GM21447 (cell line): ENCODE results near the gene QRFP.

Experiments
- ATAC-seq: cut with Tn5 transposase; IDR thresholded peaks from one replicate; pipeline ENCODE4 v1.9.1; 2021; ENCODE audit not compliant: unreplicated experiment

The QRFP gene

DNA sequence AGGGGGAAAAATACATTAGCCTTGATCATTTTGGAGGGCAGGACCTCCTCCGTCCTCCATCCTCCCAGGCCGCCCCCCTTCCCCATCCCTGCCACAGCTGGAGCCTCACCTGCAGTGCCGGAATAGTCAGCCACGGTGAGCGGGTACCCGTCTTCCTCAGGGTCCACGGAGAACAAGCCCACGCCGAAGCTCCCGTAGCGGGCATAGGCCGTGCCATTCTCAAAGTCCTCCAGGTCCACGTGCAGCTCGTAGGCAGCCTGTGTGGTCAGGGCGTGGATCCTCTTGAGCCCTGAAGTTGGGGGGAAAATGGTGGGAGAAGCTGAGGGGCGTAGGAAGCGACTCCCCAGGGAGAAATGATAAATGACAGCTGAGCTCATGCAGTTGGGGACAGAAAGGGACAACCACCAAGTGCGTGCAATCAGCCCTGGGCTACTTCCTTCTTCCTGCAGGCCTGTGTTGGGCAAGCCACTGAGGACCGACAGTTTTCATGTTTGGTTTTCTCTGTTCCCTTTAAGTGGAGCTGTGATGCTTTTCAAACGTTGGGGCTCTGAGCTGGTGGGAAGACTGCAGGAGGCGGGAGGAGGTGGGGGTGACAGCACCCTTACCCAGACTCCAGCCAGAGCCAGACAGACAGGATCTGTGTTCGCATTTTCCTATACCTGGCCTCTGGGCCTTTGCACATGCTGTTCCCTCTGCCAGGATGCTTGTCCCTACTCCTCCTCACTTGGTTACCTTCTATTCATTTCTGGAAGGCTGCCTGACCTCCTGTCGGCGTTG is 8.7 kb upstream of the QRFP start:
- ATAC-seq, result no peak

DNA sequence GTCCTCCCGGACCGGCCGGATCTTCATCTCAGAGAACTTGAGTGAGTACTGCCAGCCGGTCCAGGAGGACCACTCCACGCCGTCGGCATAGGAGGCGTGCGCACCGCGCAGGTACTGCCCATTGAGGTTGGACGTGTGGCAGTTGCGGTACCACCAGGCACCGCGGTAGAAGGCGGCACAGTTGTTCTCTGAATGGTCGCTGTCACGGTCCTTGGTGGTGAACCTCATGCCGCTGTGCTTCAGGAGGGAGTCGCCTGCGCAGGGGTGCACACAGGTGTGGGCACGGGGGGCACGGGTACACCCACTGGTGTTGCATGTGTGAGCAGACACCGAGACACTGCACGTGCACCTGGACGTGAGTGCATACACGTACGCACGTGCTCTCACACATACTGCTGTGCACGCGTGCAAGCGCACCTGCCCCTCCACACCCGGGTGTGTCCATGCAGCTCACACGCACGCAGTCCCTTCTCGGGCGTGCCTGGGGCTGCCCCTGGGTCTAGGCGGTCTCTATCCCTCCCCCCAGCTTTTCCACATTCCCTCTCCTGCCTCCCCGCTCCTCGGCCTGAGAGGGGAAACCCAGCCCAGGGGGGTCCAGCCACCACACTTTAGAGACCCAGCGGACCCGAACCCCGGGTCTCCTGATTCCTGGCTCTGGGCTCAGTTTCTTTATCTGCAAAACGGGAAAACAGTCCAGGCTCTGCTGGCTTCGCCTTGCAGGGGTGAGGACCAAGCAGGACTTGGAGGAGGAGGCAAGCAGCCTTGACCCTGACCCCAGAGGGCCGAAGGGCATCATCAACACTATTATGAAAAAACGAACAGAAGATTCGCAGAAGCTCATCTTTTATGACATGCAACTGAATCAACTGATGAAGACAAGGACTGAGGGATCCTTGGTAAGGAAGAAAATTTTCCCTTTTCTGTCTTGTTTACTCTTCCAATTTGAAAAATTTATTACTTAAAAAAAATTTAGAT is 7.7 kb upstream of the QRFP start:
- no peak for ATAC-seq

DNA sequence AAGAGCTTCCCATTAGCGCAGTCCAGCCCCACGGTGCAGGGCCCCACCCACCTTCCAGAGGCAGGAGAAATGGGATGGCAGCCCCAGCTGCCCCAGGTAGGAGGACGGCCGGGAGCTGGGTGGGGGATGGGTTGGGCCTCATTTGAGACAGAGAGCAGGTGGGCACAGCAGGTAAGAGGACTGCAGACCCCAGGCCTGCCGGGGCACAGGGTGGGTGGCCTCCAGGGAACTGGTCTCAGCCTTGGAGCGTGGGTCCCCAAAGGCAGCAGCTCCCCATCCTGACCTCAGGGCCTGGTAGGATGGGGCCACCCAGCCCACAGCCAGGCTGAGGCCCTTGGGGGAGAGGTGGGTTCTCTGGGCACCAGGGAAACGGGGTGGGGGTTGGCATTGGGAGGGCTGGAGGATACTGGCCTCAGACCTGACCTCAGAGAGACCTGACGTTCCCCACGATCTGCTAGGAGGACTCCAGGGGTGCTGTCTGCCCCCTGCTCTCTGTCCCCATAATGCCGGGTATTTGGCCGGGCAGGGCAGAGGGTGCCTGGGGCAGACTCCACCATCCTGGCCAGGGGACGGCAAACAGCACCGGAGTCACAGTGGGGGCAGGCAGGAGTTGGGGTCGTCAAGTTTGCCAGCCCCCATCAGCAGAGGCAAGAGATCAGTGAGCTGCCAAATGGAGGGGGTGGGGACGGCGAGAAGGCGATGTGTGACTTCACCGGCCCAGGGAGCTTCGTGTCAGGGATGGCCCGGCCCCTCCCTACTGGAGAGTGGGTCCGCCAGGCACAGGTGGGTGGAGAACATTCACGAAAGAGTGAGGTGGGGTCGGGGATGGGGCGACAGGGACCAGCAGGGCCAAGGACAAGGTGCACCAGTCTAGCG is 6.8 kb upstream of the QRFP start:
- ATAC-seq, result no peak

DNA sequence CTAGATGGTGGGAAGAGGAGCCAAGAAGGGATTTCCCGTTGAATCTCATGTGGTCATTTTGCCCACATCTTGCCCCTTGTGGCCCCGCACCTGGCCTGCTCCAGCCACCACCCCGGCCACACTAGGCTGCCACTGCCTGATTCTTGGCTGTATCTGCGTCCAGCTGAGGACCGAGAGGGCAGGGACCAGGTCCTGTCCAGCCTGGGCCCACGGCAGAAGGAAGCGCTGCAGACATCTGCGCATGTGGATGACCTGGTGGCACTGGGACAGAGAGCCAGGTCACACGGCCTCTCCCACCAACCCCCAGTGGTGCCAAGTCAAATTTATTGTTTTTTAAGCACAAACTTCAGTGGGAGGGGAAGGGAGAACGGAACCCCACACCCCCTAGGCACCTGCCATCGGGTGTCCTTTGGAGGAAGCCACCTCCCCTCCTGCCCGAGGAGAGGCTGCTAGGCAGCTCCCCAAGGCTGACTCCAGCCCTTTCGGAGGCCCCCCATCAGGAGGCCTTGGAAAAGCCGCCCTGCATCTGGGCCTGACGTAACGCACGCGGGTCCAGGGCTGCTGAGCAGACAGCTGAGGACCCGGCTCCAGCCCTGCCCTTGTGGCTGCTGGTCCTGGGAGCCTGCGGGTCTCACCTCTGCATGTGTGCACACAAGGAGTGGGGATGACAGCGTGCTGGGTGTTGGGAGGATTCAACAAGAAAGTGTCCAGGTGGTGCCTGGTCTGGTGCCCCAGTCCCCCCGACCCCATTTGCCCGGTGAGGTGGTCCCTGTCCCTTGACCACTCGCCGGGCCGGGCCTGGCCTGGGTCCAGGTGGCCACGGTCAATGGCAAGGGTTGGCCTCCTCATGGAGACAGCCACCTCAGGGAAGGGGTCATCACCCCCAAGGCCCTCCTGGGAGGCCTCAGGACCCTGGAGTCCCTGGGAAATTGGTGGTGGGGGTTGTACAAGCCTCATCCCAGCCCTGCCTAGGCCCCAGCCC is 5.9 kb upstream of the QRFP start:
- ATAC-seq, result no peak

DNA sequence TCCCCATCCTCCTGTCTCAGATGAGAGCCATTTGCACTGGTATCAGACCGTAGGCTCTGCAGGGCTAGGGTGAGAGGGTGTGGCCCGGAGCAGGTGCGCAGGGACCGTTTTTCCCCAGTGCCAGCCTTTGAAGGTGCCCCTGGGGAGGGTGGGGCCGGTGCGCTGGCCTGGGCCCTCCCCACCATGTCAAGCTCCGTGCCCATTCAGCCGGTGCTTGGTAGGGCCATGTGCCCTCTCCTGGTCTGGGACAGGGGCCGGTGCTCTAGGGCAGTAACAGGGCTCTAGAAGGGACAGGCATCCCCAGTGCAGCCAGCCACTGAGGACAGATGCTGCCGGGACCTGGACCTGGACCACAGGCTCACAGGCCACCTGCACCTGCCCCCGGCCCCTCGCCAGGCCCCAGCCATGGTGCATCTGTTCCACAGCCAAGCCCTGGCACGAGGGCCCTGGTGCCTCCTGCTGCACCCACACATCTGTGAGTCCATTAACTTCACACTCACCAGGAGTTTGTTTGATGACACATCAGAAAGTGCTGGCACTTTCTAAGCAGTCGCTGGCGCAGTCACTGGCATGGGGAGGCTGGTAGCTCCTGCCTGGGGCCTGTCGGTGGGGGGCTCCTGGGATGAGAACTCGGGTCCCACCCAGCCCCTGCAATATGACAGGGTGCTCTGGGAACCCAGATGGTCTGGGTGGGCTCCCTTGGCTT is 5.0 kb upstream of the QRFP start:
- no peak for ATAC-seq

DNA sequence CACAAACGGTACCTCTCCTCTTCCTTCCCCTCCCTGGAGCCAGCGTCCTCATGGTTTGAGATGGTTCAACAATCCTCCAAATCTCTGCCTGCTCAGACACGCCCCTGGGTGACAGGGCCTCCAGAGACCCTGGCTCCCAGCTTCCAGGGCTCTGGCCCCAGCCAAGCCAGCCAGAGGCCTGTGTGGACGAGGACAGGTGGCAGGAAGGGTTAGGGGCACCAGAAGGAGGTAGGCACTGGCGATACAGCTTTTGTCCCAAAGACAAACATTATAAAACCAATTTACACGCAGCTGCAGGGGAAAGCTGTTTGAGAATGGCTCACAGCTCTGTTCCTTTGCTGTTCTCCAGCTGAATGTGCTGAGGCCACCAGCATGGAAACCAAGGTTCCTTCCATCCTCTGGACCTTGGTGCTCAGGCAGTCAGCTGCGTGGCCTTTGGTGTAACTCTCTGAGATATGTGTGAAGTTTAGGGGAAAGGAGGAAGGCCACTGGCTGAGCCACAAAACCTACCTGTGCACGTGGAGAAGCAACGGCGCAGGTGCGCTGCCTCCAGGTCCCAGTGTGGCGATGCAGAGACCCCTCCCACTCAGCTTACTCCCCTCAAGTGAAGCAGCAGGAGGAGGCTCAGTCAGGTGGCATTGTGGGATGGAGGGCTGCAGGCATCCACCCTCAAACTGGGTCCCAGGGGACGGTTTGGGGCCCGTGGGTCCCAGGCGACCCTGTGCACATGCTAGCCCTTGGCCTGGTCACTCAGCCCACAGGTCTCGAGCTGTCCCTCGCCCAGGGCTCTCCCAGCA is 4.3 kb upstream of the QRFP start:
- ATAC-seq, result no peak

DNA sequence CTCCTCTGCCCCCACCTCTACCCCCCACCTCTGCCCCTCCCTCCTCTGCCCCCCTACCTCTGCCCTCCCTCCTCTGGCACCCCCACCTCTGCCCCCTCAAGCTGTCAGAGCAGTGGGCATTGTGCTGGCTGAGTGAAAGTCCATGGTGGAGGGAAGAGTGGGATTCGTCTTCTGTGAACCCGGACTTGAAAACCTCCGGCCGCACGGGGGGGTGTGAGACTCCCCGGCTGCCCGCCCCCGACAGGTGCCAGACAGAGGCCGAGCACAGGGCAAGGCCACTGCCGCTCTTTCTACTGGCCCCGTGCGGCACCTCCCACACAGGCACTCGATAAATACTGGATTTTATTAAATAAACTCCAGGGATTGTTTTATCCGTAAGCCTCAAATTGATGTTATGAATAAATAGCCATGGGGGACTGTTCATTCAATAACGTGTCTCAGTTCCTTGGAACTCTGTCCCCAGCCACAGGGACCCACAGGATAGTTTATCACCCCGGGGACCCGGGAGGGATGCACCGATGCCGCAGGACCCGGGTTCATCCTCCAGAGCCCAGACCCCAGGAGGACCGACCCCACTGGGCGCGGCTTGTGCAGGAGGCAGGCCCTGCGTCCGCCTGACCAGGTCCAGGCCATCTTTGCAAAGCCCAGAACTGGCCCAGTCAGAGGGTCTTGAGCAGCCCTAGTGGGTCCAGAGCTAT is 2.6 kb upstream of the QRFP start:
- ATAC-seq, result no peak

DNA sequence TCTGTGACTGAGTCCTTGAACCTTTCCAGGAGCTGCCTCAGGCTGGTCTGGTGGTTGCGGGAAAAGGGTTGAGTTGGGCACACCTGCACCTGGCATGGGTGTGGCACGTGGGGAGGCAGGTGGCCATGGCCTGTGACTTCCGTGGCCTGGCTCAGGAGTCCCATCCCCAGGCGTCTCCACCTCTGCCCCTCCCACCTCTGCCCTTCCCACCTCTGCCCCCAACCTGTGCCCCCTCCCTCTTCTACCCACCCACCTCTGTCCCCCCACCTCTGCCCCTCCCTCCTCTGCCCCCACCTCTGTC is 1.9 kb upstream of the QRFP start:
- ATAC-seq, result no peak

DNA sequence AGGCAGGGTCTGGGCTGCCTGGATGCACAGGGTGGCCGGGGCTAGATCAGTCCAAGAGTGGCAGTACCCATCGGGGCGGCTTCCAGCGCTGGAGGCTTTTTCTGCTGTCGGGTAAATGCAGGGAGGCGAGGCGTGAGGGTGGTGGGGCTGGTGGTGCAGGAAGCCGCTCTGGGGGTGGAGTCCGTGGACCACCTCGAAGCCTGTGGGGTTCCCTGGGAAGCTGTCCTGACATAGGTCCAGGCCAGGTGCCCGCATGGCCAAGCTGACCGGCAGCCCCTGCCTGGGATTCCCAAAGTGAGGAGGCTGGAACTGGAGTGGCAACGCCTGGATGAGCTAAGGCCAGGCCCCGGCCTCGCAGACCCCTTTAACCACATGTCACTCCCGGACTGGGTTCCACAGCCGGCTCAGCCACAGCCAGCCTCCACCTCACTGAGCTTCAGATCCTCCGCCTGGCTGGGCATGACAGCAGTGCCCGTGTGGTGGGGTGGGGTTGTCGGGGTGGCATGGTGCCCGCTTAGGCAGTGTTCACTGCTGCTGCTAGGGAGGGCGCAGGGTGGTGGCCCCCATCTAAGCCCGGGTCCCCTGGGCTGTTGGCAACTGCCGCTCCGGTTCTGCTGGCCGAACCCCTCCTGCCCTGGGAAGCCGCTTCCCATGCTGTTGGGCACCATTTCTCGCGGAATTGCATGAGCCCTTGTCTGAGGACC is 1.4 kb upstream of the QRFP start:
- no peak for ATAC-seq

- no peak for ATAC-seq
These were observed 616 bp upstream of the QRFP start for GRCh38 chr9:130897105-130897751.

DNA sequence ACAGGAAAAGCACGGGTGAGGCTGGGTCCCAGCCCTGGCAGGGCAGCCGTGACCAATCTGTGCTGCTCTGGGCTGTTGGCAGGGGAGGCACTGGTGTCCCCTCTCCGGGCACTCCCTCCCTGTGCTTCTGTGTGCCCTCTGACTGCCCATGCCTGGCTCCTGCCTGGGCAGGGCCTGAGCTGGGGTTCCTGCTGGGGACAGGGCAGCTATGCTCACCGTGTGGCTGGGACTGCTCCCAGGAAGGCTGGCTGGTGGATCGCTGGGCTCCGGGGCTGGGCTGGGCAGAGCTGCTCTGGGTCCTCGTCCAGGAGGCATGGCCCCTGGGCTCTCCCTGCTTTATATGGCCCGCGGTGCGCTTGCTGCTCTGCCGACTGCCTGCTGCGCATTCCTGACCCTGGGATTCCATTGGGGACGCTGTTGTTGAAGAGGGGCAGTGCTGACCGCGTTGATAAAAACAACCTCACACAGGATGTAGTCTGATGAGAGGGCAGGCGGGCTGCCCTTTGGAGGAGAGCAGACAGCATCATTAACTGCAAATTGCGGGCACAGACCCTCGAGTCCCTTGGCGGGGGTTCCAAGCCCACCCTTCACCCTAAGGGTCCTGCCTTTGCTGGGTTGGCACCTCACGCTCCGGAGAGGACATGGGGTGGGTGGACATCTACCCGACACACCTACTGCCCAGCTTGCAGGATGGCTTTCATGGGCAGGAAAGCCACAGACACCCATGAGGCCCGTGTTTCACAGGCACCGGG is 955 bp downstream of the QRFP start:
- ATAC-seq, result no peak

GRCh38 chr9:130895038-130895437 is 1.6 kb downstream of the QRFP start:
- no peak for ATAC-seq

DNA sequence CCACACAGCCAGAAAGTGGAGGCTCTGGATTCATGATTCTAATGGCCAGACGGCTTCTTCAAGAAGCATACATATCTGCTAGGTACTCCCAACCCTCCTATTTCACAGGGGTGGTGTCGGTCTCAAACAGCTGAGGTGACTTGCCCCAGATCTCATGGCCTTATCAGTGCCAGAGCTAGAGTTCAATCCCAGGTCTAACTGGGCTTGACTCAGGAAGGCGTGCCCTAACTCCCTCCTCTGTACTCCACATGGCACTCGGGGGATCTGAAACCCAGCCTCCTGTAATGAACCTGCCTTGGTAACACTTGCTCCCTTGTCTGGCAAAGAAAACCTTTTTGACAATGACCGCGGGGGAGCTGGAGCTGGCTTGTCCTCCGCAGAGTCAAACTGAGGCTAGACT is 2.1 kb downstream of the QRFP start:
- ATAC-seq, result no peak

GRCh38 chr9:130893341-130894101 is 3.1 kb downstream of the QRFP start:
- no peak for ATAC-seq

DNA sequence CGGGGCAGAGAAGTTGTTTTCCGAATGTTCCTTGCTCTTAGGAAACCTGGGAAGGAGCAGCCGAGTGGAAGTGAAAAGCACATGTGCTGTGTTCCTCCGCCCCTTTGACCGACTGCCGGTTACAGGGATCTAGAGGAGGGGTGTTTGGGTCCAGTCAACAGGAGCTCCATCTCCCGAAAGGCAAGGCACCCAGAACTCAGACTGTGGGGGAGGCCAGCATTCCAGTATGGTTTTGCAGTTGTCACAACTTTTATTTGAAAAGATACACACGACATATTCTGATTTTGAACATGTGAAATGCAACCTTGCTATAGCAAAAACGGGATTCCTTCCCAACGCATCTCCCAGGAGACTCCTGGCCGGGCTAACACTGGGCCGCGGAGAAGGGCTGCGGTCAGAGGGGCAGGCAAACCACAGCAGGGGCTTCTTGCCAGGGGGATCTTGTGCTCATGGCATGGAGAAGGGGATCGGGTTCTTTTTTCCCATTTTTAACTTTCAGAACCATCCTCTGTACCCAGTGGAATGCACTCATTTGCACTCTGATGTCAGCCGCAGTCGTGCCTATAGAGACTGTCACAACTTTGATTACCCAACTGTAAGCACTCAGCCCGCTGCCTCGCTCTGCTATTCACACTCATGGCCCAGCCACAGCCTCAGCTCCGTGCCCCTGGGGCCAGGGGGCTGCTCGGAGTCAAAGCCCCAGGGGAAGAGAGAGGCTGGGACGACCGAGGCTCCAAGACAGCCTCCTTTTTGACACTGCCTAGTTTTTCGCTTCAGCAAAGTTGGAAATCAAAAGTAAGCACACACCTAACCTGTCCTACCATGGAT is 3.9 kb downstream of the QRFP start:
- no peak for ATAC-seq
